A204.1 (cell line): Measurements from ENCODE around the gene DHRS11.

Source experiments
- FAIRE-seq: peaks from 2 replicates; lab custom pipeline; 2012; peaks lifted over from hg19 to GRCh38; lab: Jason Lieb, UNC

Gene DHRS11

GRCh38 chr17:36591434-36592315, at the start of gene DHRS11:
DHRS11 (plus strand) TSS chr17:36591879; CDS start chr17:36592010, 131 bp downstream.
- FAIRE-seq = no peak

GRCh38 chr17:36542755-36543154, 48.9 kb upstream of the DHRS11 start:
- FAIRE-seq = no peak

GRCh38 chr17:36544044-36544306, 47.7 kb upstream of the DHRS11 start:
- FAIRE-seq = no peak

- FAIRE-seq = no peak
Observed at GRCh38 chr17:36544307-36545076, 47.2 kb upstream of the DHRS11 start, which contains the start of gene GGNBP2. GGNBP2 (plus strand) TSS chr17:36544919; CDS start chr17:36545725, 806 bp downstream.

- FAIRE-seq = no peak
Observed at GRCh38 chr17:36545077-36545464, 46.6 kb upstream of the DHRS11 start.

- no peak for FAIRE-seq
Observed at GRCh38 chr17:36545465-36546417, 45.9 kb upstream of the DHRS11 start.

GRCh38 chr17:36546418-36547093, 45.1 kb upstream of the DHRS11 start:
- FAIRE-seq = no peak

GRCh38 chr17:36547776-36548175, 43.9 kb upstream of the DHRS11 start:
- FAIRE-seq = no peak

- FAIRE-seq = no peak
Observed at GRCh38 chr17:36550491-36551417, 40.9 kb upstream of the DHRS11 start.

- no peak for FAIRE-seq
Observed at GRCh38 chr17:36553459-36553858, 38.2 kb upstream of the DHRS11 start.

GRCh38 chr17:36566081-36566480, 25.6 kb upstream of the DHRS11 start:
- FAIRE-seq = no peak

- no peak for FAIRE-seq
Observed at GRCh38 chr17:36575028-36575427, 16.7 kb upstream of the DHRS11 start.

GRCh38 chr17:36576793-36577192, 14.9 kb upstream of the DHRS11 start:
- no peak for FAIRE-seq

- no peak for FAIRE-seq
Observed at GRCh38 chr17:36578671-36579070, 13.0 kb upstream of the DHRS11 start.

GRCh38 chr17:36583787-36584186, 7.9 kb upstream of the DHRS11 start:
- no peak for FAIRE-seq

- no peak for FAIRE-seq
Observed at GRCh38 chr17:36586138-36586537, 5.5 kb upstream of the DHRS11 start.

- FAIRE-seq = no peak
Observed at GRCh38 chr17:36590082-36590481, 1.6 kb upstream of the DHRS11 start.

GRCh38 chr17:36592316-36592715, 637 bp downstream of the DHRS11 start:
- no peak for FAIRE-seq

GRCh38 chr17:36592716-36593321, 1.1 kb downstream of the DHRS11 start:
- FAIRE-seq = no peak

- no peak for FAIRE-seq
Observed at GRCh38 chr17:36593656-36594316, 2.1 kb downstream of the DHRS11 start.
